ENCODE data around the gene FER.
"Not testable (repeated sequence)": the region's sequence is repeated elsewhere in the genome, so short reads cannot be mapped to it uniquely, and the experiment has no call there.

Gene FER

GRCh38 chr5:108798513-108799265, 51.0 kb downstream of the FER start:
- no peak for DNase-seq (ENCODE audit: low spot score)

GRCh38 chr5:108801301-108801700, 53.6 kb downstream of the FER start:
- no peak for DNase-seq (ENCODE audit: low spot score)

- no peak for DNase-seq (ENCODE audit: low spot score)
These were observed 54.1 kb downstream of the FER start for GRCh38 chr5:108801776-108802175.

- DNase-seq (ENCODE audit: low spot score), result no peak
These were observed 63.0 kb downstream of the FER start for GRCh38 chr5:108810717-108811116.

- no peak for DNase-seq (ENCODE audit: low spot score)
These were observed 66.0 kb downstream of the FER start for GRCh38 chr5:108813673-108814072.

- DNase-seq (ENCODE audit: low spot score), result no peak
These were observed 66.9 kb downstream of the FER start for GRCh38 chr5:108814551-108814950.

- no peak for DNase-seq (ENCODE audit: low spot score)
These were observed 71.0 kb downstream of the FER start for GRCh38 chr5:108818613-108819272.

GRCh38 chr5:108820983-108821382, 73.3 kb downstream of the FER start:
- no peak for DNase-seq (ENCODE audit: low spot score)

- DNase-seq (ENCODE audit: low spot score), result no peak
These were observed 74.7 kb downstream of the FER start for GRCh38 chr5:108822211-108822947.

GRCh38 chr5:108827131-108827530, 79.4 kb downstream of the FER start:
- no peak for DNase-seq (ENCODE audit: low spot score)

GRCh38 chr5:108830705-108831276, 83.1 kb downstream of the FER start:
- no peak for DNase-seq (ENCODE audit: low spot score)

- DNase-seq (ENCODE audit: low spot score), result no peak
These were observed 88.8 kb downstream of the FER start for GRCh38 chr5:108836492-108836891.

GRCh38 chr5:108842260-108842941, 94.7 kb downstream of the FER start:
- DNase-seq (ENCODE audit: low spot score), result not testable (repeated sequence)

- not testable (repeated sequence) for DNase-seq (ENCODE audit: low spot score)
These were observed 103.4 kb downstream of the FER start for GRCh38 chr5:108851129-108851528.

GRCh38 chr5:108857905-108858304, 110.2 kb downstream of the FER start:
- DNase-seq (ENCODE audit: low spot score), result no peak

- no peak for DNase-seq (ENCODE audit: low spot score)
These were observed 111.3 kb downstream of the FER start for GRCh38 chr5:108858959-108859358.

GRCh38 chr5:108862211-108862610, 114.5 kb downstream of the FER start:
- no peak for DNase-seq (ENCODE audit: low spot score)

GRCh38 chr5:108866097-108866496, 118.4 kb downstream of the FER start:
- not testable (repeated sequence) for DNase-seq (ENCODE audit: low spot score)

GRCh38 chr5:108867656-108868055, 120.0 kb downstream of the FER start:
- no peak for DNase-seq (ENCODE audit: low spot score)

GRCh38 chr5:108869066-108869465, 121.4 kb downstream of the FER start:
- no peak for DNase-seq (ENCODE audit: low spot score)

- DNase-seq (ENCODE audit: low spot score), result no peak
These were observed 128.8 kb downstream of the FER start for GRCh38 chr5:108876451-108876850.

- DNase-seq (ENCODE audit: low spot score), result no peak
These were observed 131.1 kb downstream of the FER start for GRCh38 chr5:108878756-108879155.

Measured in cerebellar cortex (tissue), 1 donor.